HG03575 (cell line): Measurements from ENCODE around the gene BST1.
"Not testable (repeated sequence)": the region's sequence is repeated elsewhere in the genome, so short reads cannot be mapped to it uniquely, and the experiment has no call there.

Experiments
- ATAC-seq: cut with Tn5 transposase; IDR thresholded peaks from one replicate; pipeline ENCODE4 v1.9.1; 2021; ENCODE audit not compliant: unreplicated experiment, insufficient number of reproducible peaks, low FRiP score; ENCODE audit errors: extremely low read depth

The BST1 gene

GRCh38 chr4:15696866-15697265 lies 6.0 kb upstream of the BST1 start:
- no peak for ATAC-seq

DNA sequence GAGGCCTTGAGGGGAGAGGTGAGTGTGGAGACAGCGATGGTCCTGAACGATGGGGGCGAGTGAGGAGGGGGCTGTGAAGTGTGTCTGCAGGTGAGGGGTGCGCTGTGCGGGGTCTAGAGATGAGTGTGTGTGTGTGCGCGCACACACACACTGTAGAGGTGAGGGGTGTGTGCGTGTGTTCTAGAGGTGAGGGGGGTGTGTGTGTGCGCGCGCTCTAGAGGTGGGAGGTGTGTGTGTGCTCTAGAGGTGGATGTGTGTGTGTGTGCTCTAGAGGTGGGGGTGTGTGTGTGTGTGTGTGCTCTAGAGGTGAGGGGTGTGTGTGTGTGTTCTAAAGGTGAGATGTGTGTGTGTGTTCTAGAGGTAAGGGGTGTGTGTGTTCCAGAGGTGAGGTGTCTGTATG lies 574 bp downstream of the BST1 start:
- ATAC-seq = no peak

DNA sequence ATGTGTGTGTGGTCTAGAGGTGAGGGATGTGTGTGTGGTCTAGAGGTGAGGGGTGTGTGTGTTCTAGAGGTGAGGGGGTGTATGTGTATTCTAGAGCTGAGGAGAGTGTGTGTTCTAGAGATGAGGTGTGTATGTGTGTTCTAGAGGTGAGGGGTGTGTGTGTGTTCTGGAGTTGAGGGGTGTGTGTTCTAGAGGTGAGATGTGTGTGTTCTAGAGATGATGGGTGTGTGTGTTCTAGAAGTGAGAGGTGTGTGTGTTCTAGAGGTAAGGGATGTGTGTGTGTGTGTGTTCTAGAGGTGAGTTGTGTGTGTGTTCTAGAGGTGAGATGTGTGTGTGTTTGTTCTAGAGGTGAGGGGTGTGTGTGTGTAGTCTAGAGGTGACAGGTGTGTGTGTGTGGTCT lies 1.3 kb downstream of the BST1 start:
- ATAC-seq = no peak

DNA sequence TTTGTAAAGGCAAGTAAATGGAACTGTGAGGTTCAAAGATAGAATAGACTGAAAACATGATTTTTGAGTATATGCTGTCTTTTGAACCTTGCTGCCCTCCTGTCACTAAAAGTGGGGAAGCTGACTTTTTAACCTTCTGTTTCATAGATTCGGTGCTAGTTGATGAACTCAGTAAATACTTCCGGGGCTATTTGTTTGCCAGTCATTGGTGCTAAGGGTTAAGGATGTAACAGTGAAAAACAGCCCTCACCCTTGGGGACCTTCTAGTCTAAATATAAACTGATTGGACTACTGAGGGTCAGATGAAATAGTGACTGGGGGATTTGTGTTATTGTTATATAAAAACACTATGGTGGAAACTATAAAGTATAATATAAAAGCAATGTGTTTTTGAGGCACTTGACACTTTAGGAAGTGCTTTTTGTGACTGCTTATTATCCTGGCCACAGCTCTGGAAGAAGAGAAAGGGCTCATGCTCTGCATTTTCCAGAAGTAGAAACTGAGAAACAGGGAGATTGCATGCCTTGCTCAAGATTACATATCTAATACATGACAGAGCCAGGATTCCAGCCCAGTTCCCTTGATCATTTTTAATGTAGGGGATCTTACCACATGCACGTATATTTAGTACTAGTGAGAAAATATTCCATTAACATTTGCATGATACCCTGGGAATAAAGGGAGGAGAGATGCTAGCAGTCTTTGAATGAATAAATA lies 3.9 kb downstream of the BST1 start:
- no peak for ATAC-seq

DNA sequence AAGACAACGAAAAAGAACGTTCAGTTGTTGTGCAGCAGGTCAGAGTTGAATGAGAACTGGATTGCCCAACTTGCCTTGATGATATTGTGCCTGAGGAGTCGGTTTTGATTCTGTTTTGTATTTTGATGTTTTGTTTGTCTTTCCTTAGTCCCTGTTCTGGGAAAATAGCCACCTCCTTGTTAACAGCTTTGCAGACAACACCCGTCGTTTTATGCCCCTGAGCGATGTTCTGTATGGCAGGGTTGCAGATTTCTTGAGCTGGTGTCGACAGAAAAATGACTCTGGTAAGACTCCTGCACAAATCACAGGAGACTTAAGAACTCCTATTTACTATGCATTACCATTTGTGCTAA lies 4.5 kb downstream of the BST1 start:
- no peak for ATAC-seq

DNA sequence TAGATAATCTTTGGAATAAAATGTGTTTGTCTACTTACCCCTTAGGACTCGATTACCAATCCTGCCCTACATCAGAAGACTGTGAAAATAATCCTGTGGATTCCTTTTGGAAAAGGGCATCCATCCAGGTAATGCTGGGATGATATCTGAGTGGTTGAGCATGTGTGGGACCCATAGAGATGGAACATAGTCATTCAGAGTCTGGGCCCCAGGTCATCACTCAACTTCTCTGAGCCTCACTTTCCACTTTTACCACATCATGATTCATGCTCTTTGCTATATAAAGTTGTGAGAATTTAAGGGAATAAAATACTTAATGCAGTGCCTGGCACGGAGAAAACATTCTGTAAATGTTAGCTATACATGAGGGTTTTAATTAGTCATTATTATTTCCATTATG lies 8.9 kb downstream of the BST1 start:
- no peak for ATAC-seq

GRCh38 chr4:15712214-15712613 lies 9.3 kb downstream of the BST1 start:
- no peak for ATAC-seq

- ATAC-seq = no peak
These were observed 11.3 kb downstream of the BST1 start for GRCh38 chr4:15714141-15714540.

- ATAC-seq = no peak
These were observed 12.0 kb downstream of the BST1 start for GRCh38 chr4:15714646-15715435.

GRCh38 chr4:15716115-15716514 lies 13.2 kb downstream of the BST1 start:
- ATAC-seq = no peak

DNA sequence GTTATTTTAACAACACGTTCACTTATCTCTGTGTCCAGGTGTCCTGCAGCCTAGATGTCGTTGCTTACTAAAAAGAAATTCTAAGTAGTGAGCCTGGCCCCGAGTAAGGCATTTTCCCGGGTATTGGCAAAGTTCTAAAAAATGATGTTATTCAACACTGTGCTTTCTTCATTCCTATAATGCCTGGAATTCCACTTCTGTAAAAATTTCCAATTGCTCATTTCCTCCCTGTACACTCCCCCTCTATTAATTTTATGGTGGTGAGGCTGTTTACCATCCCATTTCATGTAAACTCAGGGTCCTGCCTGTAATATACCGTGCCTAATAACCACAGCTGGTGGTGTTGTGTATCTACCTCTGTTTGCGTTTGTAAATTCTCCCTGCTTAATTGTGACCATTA lies 14.2 kb downstream of the BST1 start:
- no peak for ATAC-seq

GRCh38 chr4:15717657-15718416 lies 15.0 kb downstream of the BST1 start:
- ATAC-seq = no peak

DNA sequence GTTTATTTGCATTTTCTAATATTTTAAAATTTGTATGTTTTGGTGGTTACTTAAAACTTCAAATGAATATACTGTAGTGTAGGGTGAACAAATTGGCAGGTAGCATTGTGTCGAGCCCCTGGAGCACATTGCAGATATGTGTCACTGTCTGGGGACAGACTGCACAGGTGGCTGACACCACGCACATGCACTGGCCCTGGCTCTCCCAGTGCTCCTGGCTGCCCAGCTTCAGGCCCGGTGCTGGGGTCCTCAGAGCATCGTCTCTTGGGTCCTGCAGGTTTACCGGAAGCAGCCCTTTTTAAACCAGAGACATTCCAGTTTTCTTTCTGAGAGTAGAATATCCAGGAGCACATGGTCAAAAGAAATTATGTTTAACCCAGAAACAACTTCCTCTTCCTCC lies 15.6 kb downstream of the BST1 start:
- no peak for ATAC-seq

- no peak for ATAC-seq
These were observed 16.1 kb downstream of the BST1 start for GRCh38 chr4:15718959-15719358.

- ATAC-seq = no peak
These were observed 16.6 kb downstream of the BST1 start for GRCh38 chr4:15719506-15719905.

DNA sequence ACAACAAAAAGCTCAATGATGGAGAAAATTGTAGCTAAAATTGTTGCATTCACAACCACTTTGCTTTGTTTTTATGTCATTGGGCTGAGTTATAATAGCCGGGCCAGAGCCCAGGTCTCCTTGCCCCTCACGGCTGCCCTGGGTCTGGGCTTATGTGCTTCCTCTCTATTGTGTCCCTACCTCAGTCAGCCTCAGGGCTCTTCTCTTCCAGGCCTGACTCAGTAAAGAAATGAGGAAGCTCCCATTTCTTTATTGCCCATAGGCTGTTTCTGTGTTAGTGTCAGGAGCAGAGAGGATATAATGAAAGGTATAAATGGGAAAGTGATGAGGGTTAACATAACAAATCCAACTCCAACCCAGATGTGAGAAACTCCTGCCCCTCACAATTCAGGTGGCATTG lies 18.0 kb downstream of the BST1 start:
- no peak for ATAC-seq

GRCh38 chr4:15725608-15726007 lies 22.7 kb downstream of the BST1 start:
- ATAC-seq = no peak

DNA sequence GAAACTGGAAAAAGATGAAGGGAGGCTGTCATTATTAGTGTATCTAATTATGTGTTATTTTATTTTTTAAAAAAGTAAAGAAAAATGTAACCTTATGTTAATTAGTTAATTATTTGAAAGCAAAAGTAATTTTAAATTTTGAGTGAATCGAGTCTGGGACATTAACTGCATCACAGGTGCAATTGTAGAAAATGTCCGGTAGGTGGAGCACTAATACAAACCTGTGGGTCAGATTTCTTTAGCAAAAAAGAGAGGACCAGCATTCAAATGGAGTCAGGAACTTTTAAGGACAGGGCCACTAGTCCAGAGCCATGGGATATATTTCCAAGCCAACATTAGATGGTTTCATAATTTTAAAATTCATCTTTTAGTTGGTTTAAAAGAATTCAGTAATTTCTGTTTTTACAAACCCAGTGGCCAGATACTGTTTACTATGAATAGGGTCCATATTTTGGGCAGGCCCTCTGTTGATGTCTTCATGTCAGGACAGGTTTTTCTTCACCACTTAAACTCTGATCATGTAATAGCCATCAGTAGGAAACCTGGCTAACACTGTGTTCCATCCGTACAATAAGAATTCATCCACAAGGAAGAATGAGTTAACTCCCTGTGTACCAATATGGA lies 27.2 kb downstream of the BST1 start:
- ATAC-seq = no peak

DNA sequence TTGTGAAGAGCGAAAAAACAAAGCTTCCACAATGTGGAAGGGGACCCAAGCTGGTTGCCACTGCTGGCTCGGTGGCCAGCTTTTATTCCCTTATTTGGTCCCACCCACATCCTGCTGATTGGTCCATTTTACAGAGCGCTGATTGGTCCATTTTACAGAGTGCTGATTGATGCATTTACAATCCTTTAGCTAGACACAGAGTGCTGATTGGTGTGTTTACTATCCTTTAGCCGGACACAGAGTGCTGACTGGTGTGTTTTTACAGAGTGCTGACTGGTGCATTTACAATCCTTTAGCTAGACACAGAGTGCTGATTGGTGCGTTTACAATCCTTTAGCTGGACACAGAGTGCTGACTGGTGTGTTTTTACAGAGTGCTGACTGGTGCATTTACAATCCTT lies 30.2 kb downstream of the BST1 start:
- ATAC-seq = not testable (repeated sequence)

DNA sequence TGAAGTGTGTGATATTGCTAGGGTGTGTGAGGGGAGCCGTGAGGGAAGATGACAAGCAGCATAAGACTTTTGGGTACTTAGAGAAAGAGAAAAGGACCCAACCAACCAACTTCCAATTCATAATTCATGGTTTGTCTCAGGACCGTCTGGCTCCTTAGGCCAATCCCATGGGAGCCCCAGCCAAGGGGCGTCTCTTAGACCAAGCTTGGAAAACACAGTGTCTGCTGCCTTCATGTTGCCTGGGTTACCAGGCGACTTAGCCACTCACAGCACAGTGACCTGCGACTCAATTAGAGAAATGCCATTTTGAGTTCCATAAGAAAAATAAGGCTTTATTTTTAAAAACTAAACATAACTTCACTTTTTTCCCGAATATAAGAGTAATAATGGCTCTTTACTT lies 32.7 kb downstream of the BST1 start:
- no peak for ATAC-seq
